Measurements from ENCODE around the gene RALA.
"Not testable (repeated sequence)": the region's sequence is repeated elsewhere in the genome, so short reads cannot be mapped to it uniquely, and the experiment has no call there.

The RALA gene

GRCh38 chr7:39672176-39672575 is 48.8 kb downstream of the RALA start:
- TF ChIP-seq, protein P1, sequence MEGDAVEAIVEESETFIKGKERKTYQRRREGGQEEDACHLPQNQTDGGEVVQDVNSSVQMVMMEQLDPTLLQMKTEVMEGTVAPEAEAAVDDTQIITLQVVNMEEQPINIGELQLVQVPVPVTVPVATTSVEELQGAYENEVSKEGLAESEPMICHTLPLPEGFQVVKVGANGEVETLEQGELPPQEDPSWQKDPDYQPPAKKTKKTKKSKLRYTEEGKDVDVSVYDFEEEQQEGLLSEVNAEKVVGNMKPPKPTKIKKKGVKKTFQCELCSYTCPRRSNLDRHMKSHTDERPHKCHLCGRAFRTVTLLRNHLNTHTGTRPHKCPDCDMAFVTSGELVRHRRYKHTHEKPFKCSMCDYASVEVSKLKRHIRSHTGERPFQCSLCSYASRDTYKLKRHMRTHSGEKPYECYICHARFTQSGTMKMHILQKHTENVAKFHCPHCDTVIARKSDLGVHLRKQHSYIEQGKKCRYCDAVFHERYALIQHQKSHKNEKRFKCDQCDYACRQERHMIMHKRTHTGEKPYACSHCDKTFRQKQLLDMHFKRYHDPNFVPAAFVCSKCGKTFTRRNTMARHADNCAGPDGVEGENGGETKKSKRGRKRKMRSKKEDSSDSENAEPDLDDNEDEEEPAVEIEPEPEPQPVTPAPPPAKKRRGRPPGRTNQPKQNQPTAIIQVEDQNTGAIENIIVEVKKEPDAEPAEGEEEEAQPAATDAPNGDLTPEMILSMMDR (IDR thresholded peaks at IDR 0.05; ENCODE audit: low read depth, low read length) = no peak
- no peak overlapping the region for H3K4me3 ChIP-seq (ENCODE audit: low read depth, low read length)

- TF ChIP-seq, protein P1 (IDR thresholded peaks at IDR 0.05; ENCODE audit: low read depth, low read length) = no peak
- no peak overlapping the region for H3K4me3 ChIP-seq (ENCODE audit: low read depth, low read length)
Measured at GRCh38 chr7:39673868-39674267, 50.5 kb downstream of the RALA start.

DNA sequence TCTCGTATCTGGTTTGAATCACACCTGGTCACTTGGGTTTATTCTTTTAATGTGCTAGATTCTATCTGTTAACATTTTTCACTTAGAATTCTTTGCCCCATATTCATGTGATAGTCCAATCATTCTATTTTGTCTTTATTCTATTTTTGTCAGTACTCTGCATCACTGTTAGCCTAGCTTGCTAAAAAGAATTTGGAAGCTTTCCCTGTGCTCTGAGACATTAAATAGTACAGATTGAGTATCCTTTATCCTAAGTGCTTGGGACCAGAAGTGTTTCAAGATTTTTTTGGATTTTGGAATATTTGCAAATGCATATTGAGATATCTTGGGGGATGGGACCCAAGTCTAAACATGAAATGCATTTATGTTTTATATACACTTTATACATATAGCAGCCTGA is 51.0 kb downstream of the RALA start:
- TF ChIP-seq, protein P1 (IDR thresholded peaks at IDR 0.05; ENCODE audit: low read depth, low read length) = no peak
- no peak overlapping the region for H3K4me3 ChIP-seq (ENCODE audit: low read depth, low read length)

DNA sequence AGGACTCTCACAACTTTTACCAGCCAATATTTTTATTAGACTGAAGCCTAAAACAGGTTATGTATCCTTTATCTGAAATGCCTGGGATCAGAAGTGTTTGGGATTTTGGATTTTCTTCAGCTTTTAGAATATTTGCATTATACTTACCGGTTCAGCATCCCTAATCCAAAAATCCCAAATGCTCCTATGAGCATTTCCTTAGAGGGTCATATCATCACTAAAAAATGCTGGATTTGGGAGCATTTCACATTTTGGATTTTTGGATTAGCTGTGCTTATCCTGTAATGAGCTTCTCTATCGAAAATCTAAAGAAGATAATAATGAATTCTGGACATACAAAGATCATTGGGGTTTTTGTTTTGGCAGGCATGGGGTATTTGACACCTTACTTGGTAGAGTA is 53.0 kb downstream of the RALA start:
- TF ChIP-seq, protein P1 (IDR thresholded peaks at IDR 0.05; ENCODE audit: low read depth, low read length) = no peak
- H3K4me3 ChIP-seq (ENCODE audit: low read depth, low read length) = no peak overlapping the region

DNA sequence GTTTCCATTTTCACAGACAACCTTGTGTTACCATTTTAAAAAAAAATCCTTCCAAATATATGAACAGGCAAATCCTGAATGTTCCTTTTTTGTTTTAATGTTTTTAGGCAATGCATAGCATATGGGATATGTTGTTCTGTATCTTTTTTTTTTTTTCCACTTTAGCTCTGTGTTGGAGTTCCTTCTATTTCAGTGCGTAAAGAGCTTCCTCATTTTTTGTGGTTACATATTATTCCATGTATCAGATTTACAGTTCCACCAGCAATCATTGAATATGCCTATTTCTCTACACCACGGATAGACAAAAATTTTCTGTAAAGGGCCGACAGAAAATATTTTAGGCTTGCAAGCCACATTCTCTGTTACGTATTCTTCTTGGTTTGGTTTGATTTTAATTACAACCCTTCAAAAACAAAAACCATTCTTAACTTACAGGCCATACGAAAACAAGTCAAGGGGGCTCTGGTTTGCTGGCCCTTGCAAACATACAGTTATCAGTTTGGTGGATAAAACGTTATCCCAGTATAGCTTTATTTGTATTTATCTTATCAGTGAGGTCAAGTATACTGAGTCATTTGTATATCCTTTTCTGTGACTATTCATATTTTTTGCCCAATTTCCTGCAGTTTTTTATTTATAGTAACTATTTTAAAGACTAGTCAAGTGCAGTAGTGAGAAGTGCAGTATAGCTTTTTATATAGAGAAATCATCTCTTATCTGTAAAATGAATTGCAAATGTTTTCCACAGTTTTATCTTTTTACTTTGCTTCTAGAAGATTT is 55.7 kb downstream of the RALA start:
- no peak overlapping the region for H3K4me3 ChIP-seq (ENCODE audit: low read depth, low read length)

GRCh38 chr7:39679874-39680273 is 56.5 kb downstream of the RALA start:
- H3K4me3 ChIP-seq (ENCODE audit: low read depth, low read length) = not testable (repeated sequence)

More for the DNA sequence above, 55.7 kb downstream of the RALA start:
- TF ChIP-seq, protein P1 (IDR thresholded peaks at IDR 0.05; ENCODE audit: low read depth, low read length) = no peak

GRCh38 chr7:39681887-39682441 is 58.6 kb downstream of the RALA start:
- TF ChIP-seq, protein P1 (IDR thresholded peaks at IDR 0.05; ENCODE audit: low read depth, low read length) = no peak

More at GRCh38 chr7:39681887-39682441, 58.6 kb downstream of the RALA start:
- H3K4me3 ChIP-seq (ENCODE audit: low read depth, low read length) = no peak overlapping the region

Measured in WI38 (cell line).